GM19240 (cell line): ENCODE data around the gene GALR2.

Experiments used
- DNase-seq: peaks from one replicate; pipeline ENCODE4 v3.0.0; 2011; ENCODE audit warnings: low spot score; ENCODE audit not compliant: insufficient read length

Gene GALR2

GRCh38 chr17:76125922-76126321 lies 51.3 kb downstream of the GALR2 start:
- no peak for DNase-seq
